H9 (cell line): ENCODE data around the gene KRT9. TPM values are rescaled to one million over a fixed set of nuclear protein-coding genes. Genes with fewer than 3 reads are reported as not detected.

Experiments used
- DNase-seq: peaks from one replicate; pipeline ENCODE4 v3.0.0-alpha.2; 2017
- H2AFZ ChIP-seq: one replicate; pipeline ENCODE4 v1.6.1; 2013; ENCODE audit warnings: mild to moderate bottlenecking, low read length, control low read depth, moderate library complexity
- H2AK5ac ChIP-seq: 2 replicates; pipeline ENCODE4 v1.6.1; 2013; ENCODE audit warnings: low read length, control low read depth, mixed read lengths; ENCODE audit not compliant: insufficient read length
- H2BK120ac ChIP-seq: one replicate; pipeline ENCODE4 v1.6.1; 2013; ENCODE audit warnings: low read depth, mild to moderate bottlenecking, low read length, control low read depth, inconsistent platforms; ENCODE audit not compliant: poor library complexity, severe bottlenecking
- H2BK12ac ChIP-seq: 2 replicates; pipeline ENCODE4 v1.6.1; 2013; ENCODE audit warnings: low read length, control low read depth, mixed read lengths, low read depth; ENCODE audit not compliant: insufficient read length
- H2BK15ac ChIP-seq: 2 replicates; pipeline ENCODE4 v1.6.1; 2013; ENCODE audit warnings: low read depth, low read length, control low read depth
- H2BK20ac ChIP-seq: one replicate; pipeline ENCODE4 v1.6.1; 2013; ENCODE audit warnings: low read depth, mild to moderate bottlenecking, low read length, control low read depth, inconsistent platforms; ENCODE audit not compliant: poor library complexity, severe bottlenecking
- H2BK5ac ChIP-seq: 2 replicates; pipeline ENCODE4 v1.6.1; 2013; ENCODE audit warnings: low read length, control low read depth, mixed read lengths; ENCODE audit not compliant: insufficient read length
- H3K14ac ChIP-seq: 2 replicates; pipeline ENCODE4 v1.6.1; 2013; ENCODE audit warnings: low read length, control low read depth; ENCODE audit not compliant: insufficient read depth
- H3K18ac ChIP-seq: 2 replicates; pipeline ENCODE4 v1.6.1; 2013; ENCODE audit warnings: low read depth, mild to moderate bottlenecking, mixed read lengths, low read length, control low read depth; ENCODE audit not compliant: insufficient read length
- H3K23ac ChIP-seq: 2 replicates; pipeline ENCODE4 v1.6.1; 2013; ENCODE audit warnings: low read length, control low read depth, mixed read lengths, low read depth; ENCODE audit not compliant: insufficient read length
- H3K23me2 ChIP-seq: 2 replicates; pipeline ENCODE4 v1.6.1; 2013; ENCODE audit warnings: low read depth, mild to moderate bottlenecking, mixed read lengths, low read length, control low read depth; ENCODE audit not compliant: insufficient read length, poor library complexity, severe bottlenecking
- H3K27ac ChIP-seq: 2 replicates; pipeline ENCODE4 v1.5.1; 2013; ENCODE audit warnings: low read length, control low read depth, mixed read lengths, low read depth; ENCODE audit not compliant: insufficient read length
- H3K27me3 ChIP-seq: 2 replicates; pipeline ENCODE4 v1.6.1; 2013; ENCODE audit warnings: low read length, control low read depth, inconsistent platforms; ENCODE audit not compliant: insufficient read depth
- H3K4ac ChIP-seq: 2 replicates; pipeline ENCODE4 v1.6.1; 2013; ENCODE audit warnings: low read depth, mild to moderate bottlenecking, control low read depth, inconsistent platforms, low read length, moderate library complexity
- H3K4me1 ChIP-seq: 2 replicates; pipeline ENCODE4 v1.6.1; 2013; ENCODE audit warnings: low read length, control low read depth, inconsistent platforms; ENCODE audit not compliant: insufficient read depth
- H3K4me2 ChIP-seq: 2 replicates; pipeline ENCODE4 v1.6.1; 2013; ENCODE audit warnings: low read length, control low read depth, mixed read lengths; ENCODE audit not compliant: insufficient read length, insufficient read depth
- H3K56ac ChIP-seq: 2 replicates; pipeline ENCODE4 v1.6.1; 2013; ENCODE audit warnings: low read depth, mild to moderate bottlenecking, mixed read lengths, low read length, control low read depth; ENCODE audit not compliant: insufficient read length
- H3K79me1 ChIP-seq: 2 replicates; pipeline ENCODE4 v1.6.1; 2013; ENCODE audit warnings: low read depth, mild to moderate bottlenecking, moderate library complexity, low read length, control low read depth, inconsistent platforms; ENCODE audit not compliant: insufficient read depth, poor library complexity, severe bottlenecking
- H3K79me2 ChIP-seq: 2 replicates; pipeline ENCODE4 v1.6.1; 2013; ENCODE audit warnings: low read length, control low read depth, inconsistent platforms; ENCODE audit not compliant: insufficient read depth
- H3K9ac ChIP-seq: 2 replicates; pipeline ENCODE4 v1.6.1; 2013; ENCODE audit warnings: low read length, control low read depth, mixed read lengths; ENCODE audit not compliant: insufficient read length; ENCODE audit errors: extremely low read depth
- H3K9me3 ChIP-seq: one replicate; pipeline ENCODE4 v1.6.1; 2013; ENCODE audit warnings: low read depth, low read length, inconsistent platforms; ENCODE audit not compliant: control insufficient read depth
- H3T11ph ChIP-seq: one replicate; pipeline ENCODE4 v1.6.1; 2013; ENCODE audit warnings: mild to moderate bottlenecking, low read length, control low read depth, inconsistent platforms
- H4K20me1 ChIP-seq: one replicate; pipeline ENCODE4 v1.6.1; 2013; ENCODE audit not compliant: control insufficient read depth, insufficient read length, insufficient read depth
- H4K5ac ChIP-seq: 2 replicates; pipeline ENCODE4 v1.6.1; 2013; ENCODE audit warnings: low read depth, mild to moderate bottlenecking, mixed read lengths, low read length, control low read depth; ENCODE audit not compliant: insufficient read length
- H4K8ac ChIP-seq: replicated peaks from 2 replicates; pipeline ENCODE4 v1.6.1; 2013; ENCODE audit warnings: low read length, control low read depth, mixed read lengths, low read depth; ENCODE audit not compliant: insufficient read length
- H4K91ac ChIP-seq: 2 replicates; pipeline ENCODE4 v1.6.1; 2013; ENCODE audit warnings: low read depth, mild to moderate bottlenecking, moderate library complexity, mixed read lengths, low read length, control low read depth; ENCODE audit not compliant: insufficient read length
- H3K27ac Mint-ChIP-seq, 3 experiments: 2 replicates in 2 of 3; 3 replicates in 1 of 3; pipeline ENCODE4 v1.8.0; 2020 to 2021; ENCODE audit warnings: mixed read lengths in 3 of 3, mild to moderate bottlenecking in 1 of 3, moderate library complexity in 1 of 3
- H3K27me3 Mint-ChIP-seq: 2 replicates; pipeline ENCODE4 v1.8.0; 2021; ENCODE audit warnings: low read depth, mild to moderate bottlenecking, moderate library complexity, mixed read lengths
- H3K36me3 Mint-ChIP-seq, 3 experiments: 2 replicates in 2 of 3; 3 replicates in 1 of 3; pipeline ENCODE4 v1.8.0; 2020 to 2021; ENCODE audit warnings: low read depth in 3 of 3, mixed read lengths in 3 of 3; ENCODE audit not compliant: insufficient read depth in 1 of 3
- H3K4me1 Mint-ChIP-seq, 2 experiments: 2 replicates each; pipeline ENCODE4 v1.8.0; 2020; ENCODE audit warnings: mixed read lengths in 2 of 2
- H3K4me3 Mint-ChIP-seq, 2 experiments: 2 replicates in 1 of 2; 3 replicates in 1 of 2; pipeline ENCODE4 v1.8.0; 2020 to 2021; ENCODE audit warnings: mild to moderate bottlenecking in 2 of 2, mixed read lengths in 2 of 2, moderate library complexity in 1 of 2
- H3K9me3 Mint-ChIP-seq, 2 experiments: 2 replicates in 1 of 2; 3 replicates in 1 of 2; pipeline ENCODE4 v1.8.0; 2020; ENCODE audit warnings: mild to moderate bottlenecking in 2 of 2, mixed read lengths in 2 of 2, moderate library complexity in 1 of 2
- CTCF ChIP-seq: fragments of 200-600 bp; sonication (generic); conservative IDR thresholded peaks from 3 replicates; pipeline ENCODE4 v1.8.0; 2021; ENCODE audit warnings: antibody characterized with exemption, mild to moderate bottlenecking
- WGBS: extraction: QIAGEN DNeasy Blood & Tissue Kit; methylation state at CpG from one replicate; pipeline ENCODE4 v1.1.7; 2013; ENCODE audit warnings: missing lambda C conversion rate, low lambda C conversion rate, mixed read lengths; ENCODE audit not compliant: insufficient read length; ENCODE audit errors: extremely low coverage; 5-methylcytosine and 5-hydroxymethylcytosine counted together
- total RNA-seq: library from RNA; stranded (reverse); gene quantifications from 2 replicates; pipeline ENCODE4 v1.2.1, GENCODE V29; 2021

Gene KRT9
- total RNA-seq, 1 experiment from 2014 or later: not detected

- Histone ChIP-seq H3K9me3 (no peaks in the 10 kb centered on the region), H4K8ac (no peak overlapping the region), H3K4me1 (no peaks in the 10 kb centered on the region), H3K4ac (no peak overlapping the region), H3T11ph (no peak overlapping the region), H4K20me1 (no peaks in the 10 kb centered on the region), H3K14ac (no peak overlapping the region), H4K91ac (no peak overlapping the region), H3K23ac (no peak overlapping the region), H3K23me2 (no peaks in the 10 kb centered on the region), H3K4me2 (no peak overlapping the region), H3K18ac (no peak overlapping the region), H3K56ac (no peak overlapping the region), H3K79me2 (no peaks in the 10 kb centered on the region), H3K79me1 (no peaks in the 10 kb centered on the region), H2AK5ac (no peak overlapping the region), H2BK15ac (no peak overlapping the region), H2BK5ac (no peak overlapping the region), H4K5ac (no peak overlapping the region), H2BK12ac (no peak overlapping the region), H2AFZ (no peak overlapping the region), H3K9ac (no peak overlapping the region), H2BK20ac (no peak overlapping the region), H3K27ac (no peak overlapping the region), H3K27me3 (no peaks in the 10 kb centered on the region), H2BK120ac (no peak overlapping the region)
- Mint-ChIP-seq H3K27me3 (peaks cover 13% of the 10 kb centered on the region), H3K27ac (no peak overlapping the region), H3K4me3 (no peak overlapping the region), H3K4me1 (peaks cover 8 to 13% of the 10 kb centered on the region in 2 experiments), H3K36me3 (no peaks in the 10 kb centered on the region), H3K9me3 (no peaks in the 10 kb centered on the region)
- TF ChIP-seq CTCF: no peak
- no CpG with 5 or more reads among the region's 5 CpGs for WGBS
- no peak for DNase-seq
These were observed 16.6 kb downstream of the KRT9 start for GRCh38 chr17:41555105-41555887.
